ENCODE results near the gene MAFG. TPM values are rescaled to one million over a fixed set of nuclear protein-coding genes. Genes with fewer than 3 reads are reported as not detected.
A peak's percentile ranks its signal among the peaks of the same experiment; 100 is the strongest.

The MAFG gene
- total and polyA plus RNA-seq, 2 experiments from 2014 or later: 17.2 to 33.4 TPM

GRCh38 chr17:81916234-81917001, 11.1 kb downstream of the MAFG start:
- Histone ChIP-seq H3K27ac (ENCODE audit: low read depth) (no peak overlapping the region), H3K79me2 (replicated peaks; ENCODE audit: insufficient read depth) (peaks cover 35% of the 10 kb centered on the region), H3K36me3 (ENCODE audit: insufficient read depth) (no peaks in the 10 kb centered on the region; the same call in 1 of the 2 replicates), H3F3A (replicated peaks; ENCODE audit: low read depth) (peaks cover 47% of the 10 kb centered on the region), H4K20me1 (replicated peaks; ENCODE audit: insufficient read depth) (peaks cover 9% of the 10 kb centered on the region; the same call in 1 of the 2 replicates), H3K4me1 (ENCODE audit: insufficient read depth) (peaks cover 10% of the 10 kb centered on the region), H3K4me3 (peak overlapping the region; percentile 83; the same call in 1 of the 2 replicates), H3K4me2 (peak overlapping the region; percentile 94; the same call in 1 of the 2 replicates), H3K9me2 (ENCODE audit: insufficient read depth) (no peaks in the 10 kb centered on the region), H3K27me3 (ENCODE audit: insufficient read depth) (no peaks in the 10 kb centered on the region), H2AFZ (no peak overlapping the region)
- peak overlapping the region; percentile 75 for H3K4me3 Mint-ChIP-seq
- no peak for DNase-seq (ENCODE audit: low spot score)
- peaks cover 59% of the 10 kb centered on the region for H3K36me3 Mint-ChIP-seq (ENCODE audit: low read depth)
- no peak for ATAC-seq
- H3K27me3 Mint-ChIP-seq (ENCODE audit: insufficient read depth, low read depth, poor library complexity): peaks cover 29% of the 10 kb centered on the region
- H3K9me3 Mint-ChIP-seq: no peaks in the 10 kb centered on the region; the same call in 2 of the 3 replicates
- no peak overlapping the region for H3K27ac Mint-ChIP-seq
- TF ChIP-seq NANOG (IDR thresholded peaks at IDR 0.05; ENCODE audit: borderline replicate concordance) (no peak), ZNF331 (CRISPR knock-in tag; IDR thresholded peaks at IDR 0.05; ENCODE audit: low read depth) (no peak), REST (IDR thresholded peaks at IDR 0.05; ENCODE audit: unreplicated experiment) (no peak), STAT1 (IDR thresholded peaks at IDR 0.05; ENCODE audit: unreplicated experiment) (no peak), EZH2 (IDR thresholded peaks at IDR 0.05; ENCODE audit: low read depth, unreplicated experiment) (no peak), POLR2AphosphoS5 (IDR thresholded peaks at IDR 0.05; ENCODE audit: low read depth) (no peak), JUNB (IDR thresholded peaks at IDR 0.05; ENCODE audit: unreplicated experiment) (no peak), EZH2phosphoT487 (IDR thresholded peaks at IDR 0.05; ENCODE audit: unreplicated experiment) (no peak), ZNF114 (CRISPR knock-in tag; IDR thresholded peaks at IDR 0.05) (no peak), CREB1 (CRISPR knock-in tag; IDR thresholded peaks at IDR 0.05; ENCODE audit: low read depth) (no peak)
- TF ChIP-seq, protein P1, sequence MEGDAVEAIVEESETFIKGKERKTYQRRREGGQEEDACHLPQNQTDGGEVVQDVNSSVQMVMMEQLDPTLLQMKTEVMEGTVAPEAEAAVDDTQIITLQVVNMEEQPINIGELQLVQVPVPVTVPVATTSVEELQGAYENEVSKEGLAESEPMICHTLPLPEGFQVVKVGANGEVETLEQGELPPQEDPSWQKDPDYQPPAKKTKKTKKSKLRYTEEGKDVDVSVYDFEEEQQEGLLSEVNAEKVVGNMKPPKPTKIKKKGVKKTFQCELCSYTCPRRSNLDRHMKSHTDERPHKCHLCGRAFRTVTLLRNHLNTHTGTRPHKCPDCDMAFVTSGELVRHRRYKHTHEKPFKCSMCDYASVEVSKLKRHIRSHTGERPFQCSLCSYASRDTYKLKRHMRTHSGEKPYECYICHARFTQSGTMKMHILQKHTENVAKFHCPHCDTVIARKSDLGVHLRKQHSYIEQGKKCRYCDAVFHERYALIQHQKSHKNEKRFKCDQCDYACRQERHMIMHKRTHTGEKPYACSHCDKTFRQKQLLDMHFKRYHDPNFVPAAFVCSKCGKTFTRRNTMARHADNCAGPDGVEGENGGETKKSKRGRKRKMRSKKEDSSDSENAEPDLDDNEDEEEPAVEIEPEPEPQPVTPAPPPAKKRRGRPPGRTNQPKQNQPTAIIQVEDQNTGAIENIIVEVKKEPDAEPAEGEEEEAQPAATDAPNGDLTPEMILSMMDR (conservative IDR thresholded peaks at IDR 0.05; ENCODE audit: low read depth in 2 of 2): no peak
- TF ChIP-seq, protein P2, sequence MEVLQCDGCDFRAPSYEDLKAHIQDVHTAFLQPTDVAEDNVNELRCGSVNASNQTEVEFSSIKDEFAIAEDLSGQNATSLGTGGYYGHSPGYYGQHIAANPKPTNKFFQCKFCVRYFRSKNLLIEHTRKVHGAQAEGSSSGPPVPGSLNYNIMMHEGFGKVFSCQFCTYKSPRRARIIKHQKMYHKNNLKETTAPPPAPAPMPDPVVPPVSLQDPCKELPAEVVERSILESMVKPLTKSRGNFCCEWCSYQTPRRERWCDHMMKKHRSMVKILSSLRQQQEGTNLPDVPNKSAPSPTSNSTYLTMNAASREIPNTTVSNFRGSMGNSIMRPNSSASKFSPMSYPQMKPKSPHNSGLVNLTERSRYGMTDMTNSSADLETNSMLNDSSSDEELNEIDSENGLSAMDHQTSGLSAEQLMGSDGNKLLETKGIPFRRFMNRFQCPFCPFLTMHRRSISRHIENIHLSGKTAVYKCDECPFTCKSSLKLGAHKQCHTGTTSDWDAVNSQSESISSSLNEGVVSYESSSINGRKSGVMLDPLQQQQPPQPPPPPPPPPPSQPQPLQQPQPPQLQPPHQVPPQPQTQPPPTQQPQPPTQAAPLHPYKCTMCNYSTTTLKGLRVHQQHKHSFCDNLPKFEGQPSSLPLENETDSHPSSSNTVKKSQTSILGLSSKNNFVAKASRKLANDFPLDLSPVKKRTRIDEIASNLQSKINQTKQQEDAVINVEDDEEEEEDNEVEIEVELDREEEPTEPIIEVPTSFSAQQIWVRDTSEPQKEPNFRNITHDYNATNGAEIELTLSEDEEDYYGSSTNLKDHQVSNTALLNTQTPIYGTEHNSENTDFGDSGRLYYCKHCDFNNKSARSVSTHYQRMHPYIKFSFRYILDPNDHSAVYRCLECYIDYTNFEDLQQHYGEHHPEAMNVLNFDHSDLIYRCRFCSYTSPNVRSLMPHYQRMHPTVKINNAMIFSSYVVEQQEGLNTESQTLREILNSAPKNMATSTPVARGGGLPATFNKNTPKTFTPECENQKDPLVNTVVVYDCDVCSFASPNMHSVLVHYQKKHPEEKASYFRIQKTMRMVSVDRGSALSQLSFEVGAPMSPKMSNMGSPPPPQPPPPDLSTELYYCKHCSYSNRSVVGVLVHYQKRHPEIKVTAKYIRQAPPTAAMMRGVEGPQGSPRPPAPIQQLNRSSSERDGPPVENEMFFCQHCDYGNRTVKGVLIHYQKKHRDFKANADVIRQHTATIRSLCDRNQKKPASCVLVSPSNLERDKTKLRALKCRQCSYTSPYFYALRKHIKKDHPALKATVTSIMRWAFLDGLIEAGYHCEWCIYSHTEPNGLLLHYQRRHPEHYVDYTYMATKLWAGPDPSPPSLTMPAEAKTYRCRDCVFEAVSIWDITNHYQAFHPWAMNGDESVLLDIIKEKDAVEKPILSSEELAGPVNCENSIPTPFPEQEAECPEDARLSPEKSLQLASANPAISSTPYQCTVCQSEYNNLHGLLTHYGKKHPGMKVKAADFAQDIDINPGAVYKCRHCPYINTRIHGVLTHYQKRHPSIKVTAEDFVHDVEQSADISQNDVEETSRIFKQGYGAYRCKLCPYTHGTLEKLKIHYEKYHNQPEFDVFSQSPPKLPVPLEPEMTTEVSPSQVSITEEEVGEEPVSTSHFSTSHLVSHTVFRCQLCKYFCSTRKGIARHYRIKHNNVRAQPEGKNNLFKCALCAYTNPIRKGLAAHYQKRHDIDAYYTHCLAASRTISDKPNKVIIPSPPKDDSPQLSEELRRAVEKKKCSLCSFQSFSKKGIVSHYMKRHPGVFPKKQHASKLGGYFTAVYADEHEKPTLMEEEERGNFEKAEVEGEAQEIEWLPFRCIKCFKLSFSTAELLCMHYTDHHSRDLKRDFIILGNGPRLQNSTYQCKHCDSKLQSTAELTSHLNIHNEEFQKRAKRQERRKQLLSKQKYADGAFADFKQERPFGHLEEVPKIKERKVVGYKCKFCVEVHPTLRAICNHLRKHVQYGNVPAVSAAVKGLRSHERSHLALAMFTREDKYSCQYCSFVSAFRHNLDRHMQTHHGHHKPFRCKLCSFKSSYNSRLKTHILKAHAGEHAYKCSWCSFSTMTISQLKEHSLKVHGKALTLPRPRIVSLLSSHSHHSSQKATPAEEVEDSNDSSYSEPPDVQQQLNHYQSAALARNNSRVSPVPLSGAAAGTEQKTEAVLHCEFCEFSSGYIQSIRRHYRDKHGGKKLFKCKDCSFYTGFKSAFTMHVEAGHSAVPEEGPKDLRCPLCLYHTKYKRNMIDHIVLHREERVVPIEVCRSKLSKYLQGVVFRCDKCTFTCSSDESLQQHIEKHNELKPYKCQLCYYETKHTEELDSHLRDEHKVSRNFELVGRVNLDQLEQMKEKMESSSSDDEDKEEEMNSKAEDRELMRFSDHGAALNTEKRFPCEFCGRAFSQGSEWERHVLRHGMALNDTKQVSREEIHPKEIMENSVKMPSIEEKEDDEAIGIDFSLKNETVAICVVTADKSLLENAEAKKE (CRISPR knock-in tag; IDR thresholded peaks at IDR 0.05): no peak
- TF ChIP-seq, protein P3, sequence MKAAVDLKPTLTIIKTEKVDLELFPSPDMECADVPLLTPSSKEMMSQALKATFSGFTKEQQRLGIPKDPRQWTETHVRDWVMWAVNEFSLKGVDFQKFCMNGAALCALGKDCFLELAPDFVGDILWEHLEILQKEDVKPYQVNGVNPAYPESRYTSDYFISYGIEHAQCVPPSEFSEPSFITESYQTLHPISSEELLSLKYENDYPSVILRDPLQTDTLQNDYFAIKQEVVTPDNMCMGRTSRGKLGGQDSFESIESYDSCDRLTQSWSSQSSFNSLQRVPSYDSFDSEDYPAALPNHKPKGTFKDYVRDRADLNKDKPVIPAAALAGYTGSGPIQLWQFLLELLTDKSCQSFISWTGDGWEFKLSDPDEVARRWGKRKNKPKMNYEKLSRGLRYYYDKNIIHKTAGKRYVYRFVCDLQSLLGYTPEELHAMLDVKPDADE (IDR thresholded peaks at IDR 0.05): no peak
- peaks cover 22% of the 10 kb centered on the region for H3K4me1 Mint-ChIP-seq
